K562 (cell line): ENCODE measurements around the gene APLF. TPM values are rescaled to one million over a fixed set of nuclear protein-coding genes. Genes with fewer than 3 reads are reported as not detected.

Experiments
- ATAC-seq: fragments of 200-7000 bp; cut with Tn5 transposase; 3 replicates; pipeline ENCODE4 v1.9.1; 2020; ENCODE audit warnings: moderate library complexity
- BruUV-seq: library from RNA; stranded (reverse); fragments of 400-500 nt; replicated peaks from 2 replicates; lab custom pipeline; 2021; lab: Mats Ljungman, UMichigan
- CTCF ChIA-PET: fragments of 300-600 bp; formaldehyde crosslinking; extraction: SDS; loops from one replicate; lab custom pipeline; 2021; ENCODE audit warnings: low intra/inter-chr PET ratio; lab: Yijun Ruan, JAX
- POLR2A ChIA-PET: fragments of 300-600, 350-650 bp; sonication (Branson Sonifier 250); formaldehyde crosslinking; extraction: SDS; loops from one replicate; lab custom pipeline; 2021; ENCODE audit warnings: antibody characterized with exemption, inconsistent platforms; lab: Yijun Ruan, JAX
- DNase-seq, 4 experiments: peaks; one replicate each; pipeline versions ENCODE4 v3.0.0 to v3.0.0-alpha.2; 2011 to 2018; ENCODE audit warnings: low spot score in 3 of 4, mixed read lengths in 3 of 4; ENCODE audit errors: extremely low read depth in 1 of 4
- FAIRE-seq: peaks from 2 replicates; lab custom pipeline; 2011; peaks lifted over from hg19 to GRCh38; lab: Jason Lieb, UNC
- H2AFZ ChIP-seq: 2 replicates; pipeline ENCODE4 v1.6.0; 2011; ENCODE audit warnings: low read depth, low read length, control low read depth, inconsistent platforms
- H3K27ac ChIP-seq: fragments of 200-600 bp; 3 replicates; pipeline ENCODE4 v1.8.0; 2011; ENCODE audit warnings: low read depth, mild to moderate bottlenecking, control low read depth, inconsistent platforms, low read length, moderate library complexity, mixed read lengths; ENCODE audit errors: extremely low read depth
- H3K27me3 ChIP-seq, 2 experiments: fragments of 300-600 bp in 1 of 2; 2 replicates in 1 of 2; 3 replicates in 1 of 2; pipeline versions ENCODE4 v1.6.0 to v1.8.0; 2011; ENCODE audit warnings: inconsistent platforms in 2 of 2, low read length in 2 of 2, mild to moderate bottlenecking in 1 of 2, mixed read lengths in 1 of 2, moderate library complexity in 1 of 2; ENCODE audit not compliant: control insufficient read depth in 2 of 2, insufficient read depth in 2 of 2
- H3K36me3 ChIP-seq: fragments of 300-600 bp; 3 replicates; pipeline ENCODE4 v1.8.0; 2011; ENCODE audit warnings: mild to moderate bottlenecking, low read length, inconsistent platforms; ENCODE audit not compliant: control insufficient read depth, insufficient read depth
- H3K4me1 ChIP-seq, 2 experiments: fragments of 200-600 bp in 1 of 2; replicated peaks in 1 of 2; 2 replicates in 1 of 2; 3 replicates in 1 of 2; pipeline versions ENCODE4 v1.5.1 to v1.8.0; 2011; ENCODE audit warnings: inconsistent platforms in 2 of 2, low read length in 2 of 2, mild to moderate bottlenecking in 1 of 2, mixed read lengths in 1 of 2, moderate library complexity in 1 of 2; ENCODE audit not compliant: control insufficient read depth in 2 of 2, insufficient read depth in 2 of 2
- H3K4me2 ChIP-seq: 2 replicates; pipeline ENCODE4 v1.6.1; 2011; ENCODE audit warnings: low read length, control low read depth, inconsistent platforms, mixed read lengths; ENCODE audit not compliant: insufficient read depth
- H3K4me3 ChIP-seq: fragments of 200-600 bp; sonication (generic), shearing (Covaris generic); 2 replicates; pipeline ENCODE4 v1.5.1; 2016; ENCODE audit warnings: control low read depth, inconsistent platforms
- H3K79me2 ChIP-seq: fragments of 200-600 bp; 3 replicates; pipeline ENCODE4 v1.8.0; 2011; ENCODE audit warnings: low read length, inconsistent platforms; ENCODE audit not compliant: control insufficient read depth, insufficient read depth
- H3K9ac ChIP-seq, 2 experiments: 2 replicates each; pipeline versions ENCODE4 v1.6.0 to v1.6.1; 2011; ENCODE audit warnings: low read depth in 2 of 2, low read length in 2 of 2, control low read depth in 1 of 2, inconsistent platforms in 1 of 2, mild to moderate bottlenecking in 1 of 2, mixed read lengths in 1 of 2; ENCODE audit not compliant: insufficient read depth in 1 of 2
- H3K9me1 ChIP-seq: one replicate; pipeline ENCODE4 v1.6.0; 2011; ENCODE audit warnings: inconsistent platforms, mild to moderate bottlenecking, low read length, moderate library complexity; ENCODE audit not compliant: control insufficient read depth, insufficient read depth
- H3K9me3 ChIP-seq: replicated peaks from 2 replicates; pipeline ENCODE4 v1.5.1; 2011; ENCODE audit warnings: low read depth, low read length, inconsistent platforms; ENCODE audit not compliant: control insufficient read depth, insufficient read depth
- H4K20me1 ChIP-seq: replicated peaks from 2 replicates; pipeline ENCODE4 v1.6.1; 2011; ENCODE audit warnings: low read length, inconsistent platforms, mixed read lengths; ENCODE audit not compliant: control insufficient read depth, insufficient read depth
- CEBPB ChIP-seq: fragments of 450-650 bp; IDR thresholded peaks from 2 replicates; pipeline ENCODE4 v1.6.1; 2016; ENCODE audit warnings: missing genetic modification characterization, missing compliant biosample characterization
- CEBPG ChIP-seq, 3 experiments: fragments of 200-800 bp in 1 of 3; sonication (Bioruptor generic) in 1 of 3; sonication (generic) in 1 of 3; formaldehyde crosslinking in 1 of 3; IDR thresholded peaks in 2 of 3; conservative IDR thresholded peaks in 1 of 3; 2 replicates each; pipeline versions ENCODE4 v1.6.1 to v1.8.0; 2016 to 2022; ENCODE audit warnings: missing compliant biosample characterization in 2 of 3, missing genetic modification characterization in 2 of 3, mild to moderate bottlenecking in 1 of 3, missing genetic modification reagents in 1 of 3
- DLX4 ChIP-seq: fragments of 250-450 bp; sonication (Bioruptor Pico); IDR thresholded peaks from 2 replicates; pipeline ENCODE4 v1.6.1; 2021; ENCODE audit warnings: mild to moderate bottlenecking
- HOMEZ ChIP-seq: fragments of 250-450 bp; sonication (Bioruptor Pico); IDR thresholded peaks from 2 replicates; pipeline ENCODE4 v1.4.0; 2020; ENCODE audit warnings: mild to moderate bottlenecking, moderate library complexity
- WGBS: fragments of 100-300 bp; shearing (Covaris generic); methylation state at CpG from one replicate; pipeline ENCODE4 v1.1.6; 2016; ENCODE audit warnings: low coverage, mixed read lengths; ENCODE audit not compliant: insufficient coverage; ENCODE audit errors: missing lambda C conversion rate; 5-methylcytosine and 5-hydroxymethylcytosine counted together
- in situ Hi-C: fragments of 300-500 bp; cut with MboI; formaldehyde crosslinking; loops from 4 replicates; pipeline ENCODE4 v1.15.0; 2018; ENCODE audit warnings: inconsistent platforms, mixed read lengths
- intact Hi-C: fragments of 100-400 bp; cut with micrococcal nuclease; formaldehyde crosslinking; loops from 2 replicates; pipeline ENCODE4 v1.14.2; 2022
- polyA plus RNA-seq, 8 experiments: library from polyadenylated mRNA; depleted of rRNA in 4 of 8; stranded (reverse) in 5 of 8; unstranded in 3 of 8; fragments of >200 nt; fragmentation: Nextera tagmentation in 2 of 8; fragmentation: Illumina TruSeq in 1 of 8; extraction: Ambion mirVana in 2 of 8; extraction: Trizol in 1 of 8; gene quantifications; 2 replicates each; pipeline versions ENCODE4 v1.2.1 to v1.2.3, GENCODE V29; 2011 to 2014; ENCODE audit warnings: inconsistent platforms in 1 of 8, missing spikeins in 1 of 8
- total RNA-seq, 7 experiments: library from RNA; depleted of rRNA in 6 of 7; stranded (reverse); fragments of >200 nt in 6 of 7; fragmentation: Illumina TruSeq in 2 of 7; extraction: Trizol in 2 of 7; gene quantifications; 2 replicates each; pipeline versions ENCODE4 v1.2.1 to v1.2.3, GENCODE V29; 2011 to 2021; ENCODE audit warnings: low replicate concordance in 1 of 7
- TF ChIP-seq, protein P1 (sequence below): fragments of 250-450 bp; sonication (Bioruptor Pico); IDR thresholded peaks from 2 replicates; pipeline ENCODE4 v1.5.0; 2021

APLF gene
- total and polyA plus RNA-seq, 9 of the 15 experiments (the other 6 are each of a cell fraction or from before 2014, with no cell fraction given), result 0.07 to 1.1 (median 0.71) TPM

DNA sequence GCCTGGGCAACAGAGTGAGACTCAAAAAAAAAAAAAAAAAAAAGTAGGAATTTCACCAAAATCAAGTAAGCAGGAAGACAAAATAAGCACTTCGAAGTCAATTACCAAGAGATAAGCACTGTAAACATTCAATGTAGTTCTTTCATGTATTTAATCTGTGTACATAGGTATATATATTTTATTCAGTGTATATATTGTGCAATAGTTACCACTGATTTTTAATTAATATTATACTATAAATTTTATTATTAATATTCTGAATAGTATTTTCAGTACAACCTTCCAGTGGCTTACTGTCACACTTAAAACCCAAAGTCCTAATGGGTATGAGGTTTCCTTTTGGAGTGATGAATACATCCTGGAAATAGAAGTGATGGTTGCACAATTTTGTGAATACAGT lies 9.1 kb downstream of the APLF start:
- H3K4me2 ChIP-seq, result no peak overlapping the region
- peak; percentile 55 for TF ChIP-seq CEBPB (tag)
- TF ChIP-seq HOMEZ, result no peak
- TF ChIP-seq DLX4, result no peak
- TF ChIP-seq, protein P1, sequence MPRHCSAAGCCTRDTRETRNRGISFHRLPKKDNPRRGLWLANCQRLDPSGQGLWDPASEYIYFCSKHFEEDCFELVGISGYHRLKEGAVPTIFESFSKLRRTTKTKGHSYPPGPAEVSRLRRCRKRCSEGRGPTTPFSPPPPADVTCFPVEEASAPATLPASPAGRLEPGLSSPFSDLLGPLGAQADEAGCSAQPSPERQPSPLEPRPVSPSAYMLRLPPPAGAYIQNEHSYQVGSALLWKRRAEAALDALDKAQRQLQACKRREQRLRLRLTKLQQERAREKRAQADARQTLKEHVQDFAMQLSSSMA (CRISPR knock-in tag), result no peak
- TF ChIP-seq CEBPG (CRISPR knock-in tag; IDR thresholded peaks at IDR 0.05), result no peak
- TF ChIP-seq CEBPG (tag; conservative IDR thresholded peaks at IDR 0.05 in 1 of 2, IDR thresholded peaks at IDR 0.05 in 1 of 2), result peak in 1 of 2 experiments; percentile 92; a peak in 2 of 4 replicates
- H3K27ac ChIP-seq, result no peak overlapping the region
- in situ Hi-C loops, result loop anchor here (25.0 kb wide), 1 partner anchor 161 kb away; the partner anchor contains the start of gene PROKR1
- WGBS, result 78% methylated on average over 1 of the region's 1 CpG
- no peaks in the 10 kb centered on the region for H3K79me2 ChIP-seq
- FAIRE-seq (no peak), ATAC-seq (no peak), DNase-seq (no peak)
- CTCF ChIA-PET, result no interaction called here
- no TSS peak for BruUV-seq
- H4K20me1 ChIP-seq, result no peaks in the 10 kb centered on the region
- H3K4me1 ChIP-seq, result peaks cover 0 to 3% of the 10 kb centered on the region in 2 experiments; a peak in 3 of 5 replicates
- no peak overlapping the region for H3K4me3 ChIP-seq
- H2AFZ ChIP-seq, result no peak overlapping the region
- POLR2A ChIA-PET, result no interaction called here
- no peaks in the 10 kb centered on the region for H3K9me3 ChIP-seq
- no peaks in the 10 kb centered on the region for H3K36me3 ChIP-seq
- no peaks in the 10 kb centered on the region for H3K27me3 ChIP-seq
- intact Hi-C loops, result no loop called here
- no peaks in the 10 kb centered on the region for H3K9me1 ChIP-seq
- no peak overlapping the region for H3K9ac ChIP-seq
